Gastrocnemius medialis (tissue), 4 donors: ENCODE results near the gene CLSTN2. TPM values are rescaled to one million over a fixed set of nuclear protein-coding genes. Genes with fewer than 3 reads are reported as not detected.

Experiments used
- ATAC-seq, 2 donors: fragments of 150-250 bp; one replicate each; pipeline ENCODE4 v1.9.1; 2016
- DNase-seq, 2 donors: peaks; one replicate each; pipeline ENCODE4 v3.0.0-alpha.2; 2019
- H3K27ac ChIP-seq, 4 donors: fragments of 200-600 bp; sonication (generic); 1 replicate in 1 of 4; 2 replicates in 3 of 4; pipeline ENCODE4 v1.5.1; 2016 to 2018; ENCODE audit warnings: mild to moderate bottlenecking in 2 of 4, moderate library complexity in 1 of 4
- H3K27me3 ChIP-seq, 3 donors: fragments of 200-600 bp; sonication (generic) in 2 of 3; 1 replicate in 1 of 3; 2 replicates in 2 of 3; pipeline versions ENCODE4 v1.5.1 to v1.6.0; 2016 to 2019; ENCODE audit warnings: mild to moderate bottlenecking in 1 of 3, moderate library complexity in 1 of 3
- H3K36me3 ChIP-seq, 2 donors: fragments of 200-600 bp; sonication (generic) in 1 of 2; one replicate each; pipeline ENCODE4 v1.5.1; 2017 to 2018
- H3K4me1 ChIP-seq, 2 donors: fragments of 200-600 bp; sonication (generic) in 1 of 2; one replicate each; pipeline ENCODE4 v1.5.1; 2016 to 2017; ENCODE audit warnings: mild to moderate bottlenecking in 2 of 2
- H3K4me3 ChIP-seq, 4 donors: fragments of 200-600 bp; sonication (generic) in 3 of 4; 1 replicate in 1 of 4; 2 replicates in 3 of 4; pipeline ENCODE4 v1.5.1; 2016 to 2019; ENCODE audit warnings: mild to moderate bottlenecking in 2 of 4
- H3K9me3 ChIP-seq, 3 donors: fragments of 200-600 bp; sonication (generic) in 2 of 3; 1 replicate in 1 of 3; 2 replicates in 2 of 3; pipeline ENCODE4 v1.5.1; 2016 to 2019
- POLR2A ChIP-seq, 2 donors: fragments of 450-650 bp; IDR thresholded peaks; one replicate each; pipeline ENCODE4 v1.6.1; 2017; ENCODE audit warnings: antibody characterized with exemption in 2 of 2, mild to moderate bottlenecking in 2 of 2, moderate library complexity in 2 of 2
- in situ Hi-C, 4 donors: fragments of 200-750 bp; cut with MboI; loops; one replicate each; pipeline versions ENCODE4 v1.15.0 to v1.8.0; 2017; ENCODE audit warnings: low sequenced_read_pairs in 4 of 4
- intact Hi-C: fragments of 100-400 bp; cut with DNase I; formaldehyde crosslinking; loops from one replicate; pipeline ENCODE4 v1.15.1; 2023; ENCODE audit warnings: low total_unique reads
- total RNA-seq, 4 donors: library from RNA; depleted of rRNA; stranded (reverse); fragments of >200 nt; gene quantifications; one replicate each; pipeline versions ENCODE4 v1.1.0 to v1.2.3, GENCODE V29; 2016
- TF ChIP-seq, protein P1 (sequence below), 5 experiments: fragments of 450-650 bp in 3 of 5; fragments of 200-600 bp in 2 of 5; sonication (generic) in 2 of 5; IDR thresholded peaks in 4 of 5; conservative IDR thresholded peaks in 1 of 5; 1 replicate in 4 of 5; 2 replicates in 1 of 5; pipeline ENCODE4 v1.5.1; 2016 to 2019; ENCODE audit warnings: antibody characterized with exemption in 5 of 5, mild to moderate bottlenecking in 3 of 5, moderate library complexity in 3 of 5

Gene CLSTN2
- total RNA-seq, 4 donors from 2014 or later = 1.1 to 4.9 (median 4.0) TPM

- Histone ChIP-seq H3K9me3 (no peaks in the 10 kb centered on the region), H3K27me3 (no peaks in the 10 kb centered on the region), H3K4me3 (no peak overlapping the region), H3K4me1 (peaks cover 8 to 17% of the 10 kb centered on the region in 2 donors), H3K36me3 (no peaks in the 10 kb centered on the region), H3K27ac (no peak overlapping the region)
- TF ChIP-seq, protein P1, sequence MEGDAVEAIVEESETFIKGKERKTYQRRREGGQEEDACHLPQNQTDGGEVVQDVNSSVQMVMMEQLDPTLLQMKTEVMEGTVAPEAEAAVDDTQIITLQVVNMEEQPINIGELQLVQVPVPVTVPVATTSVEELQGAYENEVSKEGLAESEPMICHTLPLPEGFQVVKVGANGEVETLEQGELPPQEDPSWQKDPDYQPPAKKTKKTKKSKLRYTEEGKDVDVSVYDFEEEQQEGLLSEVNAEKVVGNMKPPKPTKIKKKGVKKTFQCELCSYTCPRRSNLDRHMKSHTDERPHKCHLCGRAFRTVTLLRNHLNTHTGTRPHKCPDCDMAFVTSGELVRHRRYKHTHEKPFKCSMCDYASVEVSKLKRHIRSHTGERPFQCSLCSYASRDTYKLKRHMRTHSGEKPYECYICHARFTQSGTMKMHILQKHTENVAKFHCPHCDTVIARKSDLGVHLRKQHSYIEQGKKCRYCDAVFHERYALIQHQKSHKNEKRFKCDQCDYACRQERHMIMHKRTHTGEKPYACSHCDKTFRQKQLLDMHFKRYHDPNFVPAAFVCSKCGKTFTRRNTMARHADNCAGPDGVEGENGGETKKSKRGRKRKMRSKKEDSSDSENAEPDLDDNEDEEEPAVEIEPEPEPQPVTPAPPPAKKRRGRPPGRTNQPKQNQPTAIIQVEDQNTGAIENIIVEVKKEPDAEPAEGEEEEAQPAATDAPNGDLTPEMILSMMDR (IDR thresholded peaks at IDR 0.05 in 4 of 5, conservative IDR thresholded peaks at IDR 0.05 in 1 of 5) = no peak
- TF ChIP-seq POLR2A (IDR thresholded peaks at IDR 0.05) = no peak
- DNase-seq = no peak
- in situ Hi-C loops (no loop called here), intact Hi-C loops (loop anchor here (10.0 kb wide), 1 partner anchor 89 kb away; no protein-coding TSS in a partner anchor)
- ATAC-seq = no peak
Observed at GRCh38 chr3:140096037-140096436, 161.1 kb downstream of the CLSTN2 start.

GRCh38 chr3:140097874-140098635, 163.1 kb downstream of the CLSTN2 start:
- in situ Hi-C loops = no loop called here
- intact Hi-C loops = loop anchor here (10.0 kb wide), 1 partner anchor 87 kb away; no protein-coding TSS in a partner anchor

GRCh38 chr3:140100479-140100878, 165.5 kb downstream of the CLSTN2 start:
- no peak overlapping the region for H3K4me3 ChIP-seq
- no peaks in the 10 kb centered on the region for H3K27me3 ChIP-seq
- intact Hi-C loops = no loop called here
- DNase-seq = no peak
- H3K9me3 ChIP-seq = no peaks in the 10 kb centered on the region
- no peak for TF ChIP-seq POLR2A (IDR thresholded peaks at IDR 0.05)
- TF ChIP-seq, protein P1 (IDR thresholded peaks at IDR 0.05 in 4 of 5, conservative IDR thresholded peaks at IDR 0.05 in 1 of 5) = no peak
- ATAC-seq = no peak
- no peak overlapping the region for H3K27ac ChIP-seq
- H3K36me3 ChIP-seq = no peaks in the 10 kb centered on the region
- in situ Hi-C loops = no loop called here
- no peaks in the 10 kb centered on the region for H3K4me1 ChIP-seq

More at GRCh38 chr3:140097874-140098635, 163.1 kb downstream of the CLSTN2 start:
- Histone ChIP-seq H3K4me1 (peaks cover 8 to 13% of the 10 kb centered on the region in 2 donors), H3K9me3 (no peaks in the 10 kb centered on the region), H3K36me3 (no peaks in the 10 kb centered on the region), H3K4me3 (no peak overlapping the region), H3K27ac (no peak overlapping the region), H3K27me3 (no peaks in the 10 kb centered on the region)
- no peak for ATAC-seq
- no peak for DNase-seq
- no peak for TF ChIP-seq POLR2A (IDR thresholded peaks at IDR 0.05)
- TF ChIP-seq, protein P1 (IDR thresholded peaks at IDR 0.05 in 4 of 5, conservative IDR thresholded peaks at IDR 0.05 in 1 of 5) = no peak

GRCh38 chr3:140103166-140103565, 168.2 kb downstream of the CLSTN2 start:
- in situ Hi-C loops = no loop called here
- H3K4me1 ChIP-seq = no peaks in the 10 kb centered on the region
- no peak overlapping the region for H3K4me3 ChIP-seq
- no peak for ATAC-seq
- H3K27me3 ChIP-seq = no peaks in the 10 kb centered on the region
- no peak for DNase-seq
- H3K9me3 ChIP-seq = no peaks in the 10 kb centered on the region
- intact Hi-C loops = no loop called here
- no peak overlapping the region for H3K27ac ChIP-seq
- H3K36me3 ChIP-seq = no peaks in the 10 kb centered on the region
- no peak for TF ChIP-seq POLR2A (IDR thresholded peaks at IDR 0.05)
- TF ChIP-seq, protein P1 (IDR thresholded peaks at IDR 0.05 in 4 of 5, conservative IDR thresholded peaks at IDR 0.05 in 1 of 5) = no peak
